Stimulated activated CD4-positive, alpha-beta T cell treated with anti-CD3 and anti-CD28 coated beads, TNF-alpha, amount 100 ng/mL, for 1 hour (primary cell): Measurements from ENCODE around the gene PTPA.
"Not testable (repeated sequence)": the region's sequence is repeated elsewhere in the genome, so short reads cannot be mapped to it uniquely, and the experiment has no call there.

Source experiments
- DNase-seq, 3 donors: peaks; one replicate each; pipeline ENCODE4 v3.0.0-alpha.2; 2020; ENCODE audit warnings: low read depth in 3 of 3, low spot score in 1 of 3

Gene PTPA

DNA sequence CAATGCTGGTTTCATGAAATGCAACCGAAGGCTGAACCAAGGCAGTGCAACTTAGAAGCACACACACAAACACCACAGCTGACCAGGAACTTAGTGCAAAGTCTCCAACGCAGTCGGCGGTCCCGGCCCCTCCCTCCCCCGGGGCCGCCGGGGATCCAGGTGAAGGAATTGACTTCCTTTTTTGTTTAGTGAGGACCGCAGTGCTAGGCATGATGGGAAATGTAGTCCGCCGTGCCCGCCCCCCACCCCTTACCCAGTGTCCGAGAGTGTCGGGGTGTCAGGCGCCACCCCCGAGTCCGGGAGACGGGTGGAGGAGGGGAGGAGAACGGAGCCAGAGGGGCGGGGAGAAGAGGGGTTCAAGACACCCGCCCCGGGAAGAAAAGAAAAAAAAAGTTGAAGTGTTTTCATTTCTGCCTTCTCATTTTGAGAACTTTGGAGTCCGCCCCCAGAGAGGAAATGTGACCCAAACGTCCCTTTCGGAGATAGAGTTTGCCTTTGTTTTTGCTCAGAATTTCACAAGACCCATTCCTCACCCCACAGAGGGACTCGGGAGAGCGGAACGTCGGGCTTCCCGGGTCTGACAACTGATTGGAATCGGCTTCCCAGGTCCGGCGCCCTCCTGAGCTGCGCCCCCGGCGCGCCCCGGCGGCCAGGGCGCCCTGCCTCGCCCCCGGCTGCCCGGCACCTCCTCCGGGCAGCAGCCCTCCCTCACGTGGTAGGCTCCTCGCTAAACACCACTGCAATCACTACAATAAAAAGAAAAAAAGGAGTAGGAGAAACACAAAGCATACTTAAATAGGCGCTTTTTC is 64.8 kb downstream of the PTPA start:
- no peak for DNase-seq

DNA sequence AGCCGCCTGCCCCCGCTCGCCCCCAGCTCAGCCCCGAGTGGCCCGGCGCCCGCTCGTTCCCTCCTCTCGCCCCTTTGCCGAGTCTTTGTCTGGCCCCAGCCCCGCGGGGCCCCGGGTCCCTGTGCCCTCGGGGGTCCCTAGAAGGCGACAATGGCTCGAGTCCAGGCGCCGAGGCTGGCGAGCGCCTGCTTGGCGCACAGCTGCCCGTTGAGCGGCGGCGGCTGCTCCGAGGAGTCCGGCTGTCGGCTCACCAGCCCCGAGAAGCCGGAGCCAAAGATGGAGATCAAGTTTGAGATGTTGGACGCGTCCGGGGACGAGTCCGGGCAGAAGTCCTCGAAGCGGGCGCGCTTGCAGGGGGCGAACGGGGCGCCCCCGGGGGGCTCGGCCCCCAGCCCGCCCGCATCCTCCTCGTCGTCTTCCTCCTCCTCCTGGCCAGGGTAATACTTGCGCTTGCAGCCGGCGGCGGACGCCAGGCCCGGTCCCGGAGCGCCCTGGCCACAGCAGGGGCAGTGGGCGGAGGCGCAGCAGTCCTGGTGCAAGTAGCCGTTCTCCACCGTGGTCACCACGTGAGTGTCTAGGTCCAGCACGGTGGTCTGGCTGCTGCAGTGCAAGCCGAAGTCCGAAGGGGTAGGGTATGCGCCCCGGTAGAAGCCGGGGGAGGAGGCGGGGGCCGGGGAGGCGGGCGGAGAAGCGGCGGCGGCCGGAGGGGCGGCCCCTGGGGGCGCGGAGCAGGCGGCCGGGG is 65.7 kb downstream of the PTPA start:
- DNase-seq, result no peak

DNA sequence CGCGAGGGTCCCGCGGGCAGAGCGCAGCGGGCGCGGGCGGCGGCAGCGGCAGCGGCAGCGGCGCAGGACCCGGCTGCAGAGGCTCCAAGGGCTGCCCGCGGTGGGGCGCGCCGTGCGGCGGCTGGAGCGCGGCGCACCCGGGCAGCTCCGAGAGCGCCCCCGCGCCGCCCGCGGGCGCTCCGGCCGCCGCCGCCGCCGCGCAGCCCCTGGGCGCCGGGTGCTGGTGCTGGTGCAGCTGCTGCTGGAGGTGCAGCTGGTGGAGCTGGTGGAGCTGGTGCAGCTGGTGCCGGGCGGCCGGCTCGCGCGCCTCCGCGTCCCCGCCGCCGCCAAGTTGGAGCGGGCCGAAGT is 66.2 kb downstream of the PTPA start:
- no peak for DNase-seq

DNA sequence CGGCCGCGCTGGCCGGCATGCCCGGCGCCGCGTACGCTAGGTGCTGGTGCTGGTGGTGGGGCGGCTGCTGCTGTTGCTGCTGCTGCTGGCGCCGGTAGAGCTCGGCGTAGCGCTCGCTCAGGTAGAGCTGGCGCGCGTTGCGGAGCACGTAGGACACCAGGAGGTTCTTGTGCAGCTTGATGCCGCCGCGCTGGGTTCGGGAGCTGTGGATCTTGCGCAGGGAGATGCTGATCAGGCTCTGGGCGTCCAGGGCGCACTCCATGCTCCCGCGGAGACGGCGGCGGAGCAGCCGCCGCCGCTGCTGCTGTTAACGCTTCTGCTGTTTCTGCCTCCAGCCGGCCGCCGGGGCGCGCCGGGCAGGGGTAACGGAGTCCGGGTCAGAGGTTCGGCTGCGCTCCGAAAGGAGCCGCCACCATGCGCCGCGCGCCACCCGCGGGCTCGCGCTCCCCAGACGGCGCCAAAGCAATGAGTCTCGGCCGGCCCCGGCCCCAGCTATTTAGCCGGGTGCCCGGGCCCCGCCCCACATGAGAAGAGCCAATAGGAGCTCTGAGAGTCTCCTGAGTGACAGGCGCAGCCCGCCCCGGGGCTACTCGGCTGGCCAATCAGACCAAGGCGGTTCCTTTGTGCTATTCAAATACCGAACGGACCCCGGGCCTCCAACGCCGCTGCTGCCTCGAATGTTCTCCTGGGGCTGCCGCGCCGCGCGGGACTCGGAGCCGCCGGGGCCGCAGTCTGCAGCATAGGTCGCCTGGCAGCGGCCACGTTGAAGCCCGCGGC is 66.8 kb downstream of the PTPA start, which contains the start of gene IER5L:
Gene IER5L (minus strand): TSS at position 471 of the 777 bp plus-strand sequence. CDS start 209 bp downstream, at position 262.
- DNase-seq, result peak; percentile 86 to 91 (median 90)

DNA sequence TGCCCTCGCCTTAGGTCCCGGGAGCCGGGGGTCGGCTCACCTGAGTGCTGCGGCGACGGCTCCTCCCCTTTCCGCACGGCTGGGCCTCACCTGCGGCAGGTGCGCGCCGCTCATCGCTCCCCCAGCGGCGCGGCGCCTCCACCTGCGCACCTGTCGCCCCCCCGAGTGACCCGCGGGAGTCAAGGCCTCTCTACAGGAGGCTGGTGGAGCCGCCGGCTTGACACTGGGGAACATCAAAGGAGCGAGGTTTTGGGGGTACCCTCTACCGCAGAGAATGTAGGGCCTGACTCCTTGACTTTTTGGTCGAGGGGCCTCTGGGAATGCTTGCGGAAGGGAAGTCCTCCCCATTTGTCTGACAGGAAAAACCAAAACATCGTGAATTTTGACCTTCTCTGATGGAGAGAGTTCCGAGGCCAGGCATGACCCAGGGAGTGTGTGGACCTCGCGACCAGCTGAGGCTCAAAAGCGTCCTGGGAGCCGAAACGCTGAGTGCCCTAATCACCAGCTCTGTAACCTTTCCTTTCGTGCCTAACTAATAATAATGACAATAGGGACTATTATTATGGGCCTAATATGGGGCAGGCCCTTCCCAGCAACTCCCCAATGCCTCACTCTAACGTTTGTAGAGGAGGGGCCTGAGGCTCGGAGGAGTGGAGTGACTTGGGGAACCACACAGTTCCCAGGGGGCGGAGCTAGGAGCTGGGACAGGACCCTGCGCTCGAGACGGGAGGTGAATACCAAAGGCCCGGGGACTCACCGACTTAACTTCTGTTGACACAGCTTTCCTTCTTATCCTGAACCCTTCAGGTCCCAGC is 67.6 kb downstream of the PTPA start:
- no peak for DNase-seq

DNA sequence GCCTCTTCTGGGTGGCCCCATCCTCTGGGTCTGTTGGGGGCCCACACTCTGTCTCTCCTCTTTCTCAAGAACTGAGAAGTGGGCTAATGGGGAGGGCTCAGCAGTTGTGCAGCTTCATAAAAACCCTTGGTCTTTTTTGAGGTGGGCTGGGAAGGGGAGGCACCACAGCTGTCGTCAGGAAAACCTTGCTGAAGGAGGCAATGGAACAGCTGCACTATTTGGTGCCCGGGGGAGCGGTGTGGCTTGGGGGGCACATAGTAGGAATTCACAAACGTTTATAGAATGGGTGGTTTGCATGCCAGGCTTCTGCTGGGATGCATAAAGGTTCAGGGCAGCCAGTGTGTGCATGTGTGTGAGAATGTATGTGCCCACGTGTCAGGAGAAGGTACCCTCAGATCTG is 70.0 kb downstream of the PTPA start:
- DNase-seq, result no peak

DNA sequence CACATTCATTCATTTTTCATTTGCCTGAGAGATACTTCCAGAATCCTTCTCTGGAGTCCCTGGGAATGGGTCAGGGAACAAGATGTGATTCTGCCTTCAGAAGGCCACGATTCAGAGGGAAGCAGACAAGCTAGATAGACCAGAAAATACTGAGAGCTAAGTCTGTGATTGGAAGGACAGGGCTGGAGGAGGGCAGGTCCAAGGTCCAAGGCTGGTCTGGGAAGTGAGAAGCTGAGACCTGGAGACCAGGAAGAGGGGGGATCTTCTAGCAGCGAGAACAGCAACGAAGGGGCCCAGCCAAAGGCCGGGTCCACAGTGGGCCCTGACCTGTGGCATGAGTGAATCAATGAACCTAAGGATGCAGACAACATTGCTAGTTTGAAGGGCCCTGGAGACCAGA is 70.9 kb downstream of the PTPA start:
- DNase-seq, result no peak

DNA sequence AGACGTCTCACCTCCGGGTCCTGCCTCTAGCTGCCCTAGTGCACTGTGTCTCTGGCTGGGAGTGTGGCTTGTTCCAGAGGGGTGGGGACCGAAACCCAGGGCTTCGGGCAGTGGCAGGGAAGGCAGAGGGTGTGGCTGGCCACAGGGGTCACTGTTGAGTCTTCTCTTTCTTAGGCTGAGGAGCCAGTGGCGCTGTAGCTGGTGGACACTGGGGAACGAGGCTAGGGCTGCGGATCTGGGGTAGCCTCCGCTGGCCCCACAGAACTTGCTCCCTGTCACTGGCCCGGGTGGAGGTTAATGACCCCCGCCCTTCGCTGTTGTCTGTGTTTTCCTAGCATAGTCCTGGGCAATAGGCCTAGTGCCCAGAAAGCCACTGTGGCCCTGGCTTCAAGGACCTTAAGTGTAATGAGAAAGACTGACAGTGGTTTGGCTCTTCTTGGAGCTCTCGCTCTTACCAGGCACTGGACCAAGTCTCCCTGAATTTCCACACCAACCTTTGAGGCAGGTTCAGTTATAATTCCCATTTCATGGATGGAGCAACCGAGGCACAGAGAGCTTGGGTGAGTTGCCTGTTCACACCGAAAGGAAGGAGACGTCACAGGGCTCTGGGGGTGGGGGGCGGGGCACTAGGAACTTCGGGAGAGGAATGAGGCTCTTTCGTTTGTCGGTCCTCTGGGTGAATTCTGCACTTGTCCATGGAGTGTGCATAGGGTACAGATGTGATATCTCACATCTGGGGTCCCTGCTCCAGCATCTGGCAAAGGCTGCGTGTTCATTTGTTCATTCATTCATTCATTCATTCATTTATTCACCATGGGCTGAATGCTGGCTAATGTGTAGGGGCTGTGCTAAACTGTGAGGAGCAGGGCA is 71.6 kb downstream of the PTPA start:
- no peak for DNase-seq

DNA sequence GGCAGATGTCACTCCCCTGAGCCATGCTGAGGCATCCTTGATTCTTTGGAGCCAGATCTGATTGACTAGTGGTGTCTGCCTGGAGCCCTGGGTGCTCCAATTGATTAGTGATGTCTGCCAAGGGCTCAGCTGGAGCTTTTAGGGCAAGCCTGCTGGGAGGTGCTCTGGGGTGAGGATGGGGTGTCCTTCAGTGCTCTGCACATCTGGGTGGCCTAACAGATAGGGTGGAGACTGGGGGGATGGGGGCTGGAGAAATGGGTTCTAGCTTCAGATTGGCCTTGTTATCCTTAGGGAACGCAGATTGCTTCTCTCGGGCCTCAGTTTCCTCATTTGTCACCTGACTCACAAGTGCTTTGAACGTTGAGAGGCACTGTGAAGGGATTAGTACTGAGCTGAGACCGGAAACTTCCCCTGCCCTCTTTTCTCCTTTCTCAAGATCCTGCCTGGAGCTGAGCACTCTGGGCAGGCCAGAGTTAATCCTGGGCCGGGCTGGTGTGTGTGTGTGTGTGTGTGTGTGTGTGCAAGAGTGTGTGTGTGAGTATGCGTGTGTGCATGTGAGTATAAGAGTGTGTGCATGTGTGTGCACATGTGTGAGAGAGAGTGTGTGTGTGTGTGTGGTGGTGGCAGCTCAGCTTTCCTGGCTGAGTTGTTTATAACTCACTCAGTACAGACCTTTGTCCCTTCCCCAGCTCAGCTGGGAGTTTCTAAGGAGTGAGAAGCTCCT is 72.4 kb downstream of the PTPA start:
- DNase-seq, result no peak

DNA sequence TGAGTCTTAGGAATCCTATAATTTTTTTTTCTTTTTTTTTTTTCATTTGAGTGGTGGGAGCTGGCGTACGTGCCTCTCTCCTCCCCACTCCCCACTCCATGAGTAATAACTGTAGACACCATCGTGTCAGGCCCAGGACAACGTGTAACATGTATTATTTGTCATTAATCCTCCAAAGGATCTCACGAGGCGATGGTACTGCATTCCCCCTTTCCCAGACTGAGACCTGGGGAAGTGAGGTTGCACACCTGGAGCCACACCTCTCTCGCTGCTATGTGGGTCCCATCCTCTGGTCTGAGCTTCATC is 73.0 kb downstream of the PTPA start:
- no peak for DNase-seq

DNA sequence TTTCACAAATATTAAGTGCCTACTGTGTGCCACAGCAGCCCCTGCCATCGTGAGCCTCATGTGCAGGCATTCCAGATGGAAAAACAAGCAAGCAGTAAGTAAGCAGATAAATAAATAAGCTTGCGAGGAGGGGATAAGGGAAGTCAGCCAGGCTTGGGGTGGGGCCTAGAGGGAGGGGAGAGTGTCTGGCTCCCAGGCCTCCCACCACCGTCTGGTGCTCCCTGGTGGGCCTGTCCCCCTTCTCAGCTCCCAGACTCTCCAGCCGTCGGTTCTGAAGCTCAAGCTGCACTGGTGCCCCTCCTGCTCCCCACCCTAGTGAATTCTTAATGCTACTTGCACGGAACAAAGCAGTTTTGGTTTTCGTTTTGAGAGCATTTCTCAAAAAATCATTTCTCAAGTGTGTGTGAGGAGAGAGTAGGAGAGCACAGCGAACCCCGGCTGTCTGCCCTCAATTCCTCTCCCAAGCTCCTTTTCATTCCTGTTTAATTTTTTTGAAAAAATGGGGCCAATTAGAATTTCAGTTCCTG is 73.4 kb downstream of the PTPA start:
- no peak for DNase-seq

DNA sequence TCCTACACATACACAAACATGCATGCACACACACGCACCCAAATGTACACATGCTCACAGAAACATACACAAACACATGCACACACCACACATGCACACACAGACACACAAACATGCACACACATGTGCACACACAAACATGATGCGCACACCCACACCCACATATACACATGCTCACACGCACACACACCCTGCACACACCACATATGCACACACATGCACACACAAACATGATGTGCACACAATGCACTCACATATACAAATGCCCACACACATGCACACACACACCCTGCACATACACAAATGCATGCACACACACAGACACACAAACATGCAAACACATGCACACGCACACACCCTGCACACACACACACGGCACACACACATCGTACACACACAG is 74.2 kb downstream of the PTPA start:
- no peak for DNase-seq

DNA sequence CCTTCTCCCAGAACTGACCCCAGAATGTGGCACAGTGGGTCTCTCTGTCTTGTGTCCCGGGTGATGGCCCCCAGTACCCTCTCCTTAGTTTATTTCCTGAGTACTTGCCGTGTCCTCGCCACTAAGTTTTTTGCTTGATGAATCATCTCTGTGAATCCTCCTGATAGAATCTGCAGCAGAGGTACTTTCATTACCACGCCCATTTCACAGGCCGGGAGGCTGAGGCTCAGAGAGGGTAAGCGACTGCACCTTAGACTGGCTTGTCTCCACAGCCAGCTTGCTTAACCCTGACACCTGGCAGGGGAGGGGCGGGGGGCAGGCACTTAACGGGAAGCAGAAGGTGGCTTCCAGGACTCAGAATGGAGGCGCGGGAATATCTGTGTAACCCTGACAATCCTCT is 74.8 kb downstream of the PTPA start:
- no peak for DNase-seq

DNA sequence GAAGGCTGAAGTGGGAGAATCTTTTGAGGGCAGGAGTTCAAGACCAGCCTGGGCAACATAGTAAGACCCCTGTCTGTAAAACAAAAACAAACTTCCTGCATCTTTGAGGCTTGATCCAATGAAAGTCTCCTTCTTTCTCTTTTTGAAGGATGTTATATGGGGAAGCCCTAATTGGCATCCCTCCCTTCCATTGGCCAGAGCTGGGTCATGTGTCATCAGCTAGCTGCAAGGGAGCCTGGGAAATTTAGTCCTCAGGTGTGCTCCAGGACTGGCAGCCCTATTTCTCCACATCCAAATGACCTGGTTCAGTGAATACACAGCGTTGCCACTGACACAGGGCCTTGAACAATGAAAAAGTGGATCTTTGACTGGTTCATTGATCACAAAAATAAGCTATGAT is 75.8 kb downstream of the PTPA start:
- DNase-seq, result no peak

DNA sequence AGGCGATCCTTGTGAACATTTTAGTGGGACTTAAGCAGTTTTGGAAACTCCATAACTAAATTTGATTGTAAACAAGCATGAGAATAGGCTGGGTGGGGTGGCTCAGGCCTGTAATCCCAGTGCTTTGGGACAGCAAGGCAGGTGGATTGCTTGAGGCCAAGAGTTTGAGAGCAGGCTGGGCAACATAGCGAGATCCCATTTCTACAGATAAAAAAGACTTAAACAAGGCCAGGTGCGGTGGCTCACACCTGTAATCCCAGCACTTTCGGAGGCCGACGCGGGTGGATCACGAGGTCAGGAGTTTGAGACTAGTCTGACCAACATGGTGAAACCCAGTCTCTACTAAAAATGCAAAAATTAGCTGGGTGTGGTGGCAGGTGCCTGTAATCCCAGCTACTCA is 78.8 kb downstream of the PTPA start:
- DNase-seq, result not testable (repeated sequence)

DNA sequence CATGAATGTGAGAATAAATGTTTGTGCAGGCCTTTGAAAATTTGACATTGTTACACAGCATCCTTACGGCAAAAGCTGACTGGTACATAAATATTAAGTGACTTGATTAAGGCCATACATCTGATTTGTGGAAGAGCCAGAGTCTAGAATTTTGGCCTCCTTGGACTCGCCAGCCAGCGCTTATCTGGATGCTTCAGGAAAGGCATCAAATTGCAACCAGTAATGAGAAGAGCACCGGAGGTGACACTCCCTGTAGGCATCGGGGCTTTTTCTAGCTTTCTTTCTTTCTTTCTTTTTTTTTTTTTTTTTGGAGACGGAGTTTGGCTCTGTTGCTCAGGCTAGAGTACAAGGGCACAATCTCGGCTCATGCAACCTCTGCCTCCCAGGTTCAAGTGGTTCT is 80.0 kb downstream of the PTPA start:
- DNase-seq, result no peak

DNA sequence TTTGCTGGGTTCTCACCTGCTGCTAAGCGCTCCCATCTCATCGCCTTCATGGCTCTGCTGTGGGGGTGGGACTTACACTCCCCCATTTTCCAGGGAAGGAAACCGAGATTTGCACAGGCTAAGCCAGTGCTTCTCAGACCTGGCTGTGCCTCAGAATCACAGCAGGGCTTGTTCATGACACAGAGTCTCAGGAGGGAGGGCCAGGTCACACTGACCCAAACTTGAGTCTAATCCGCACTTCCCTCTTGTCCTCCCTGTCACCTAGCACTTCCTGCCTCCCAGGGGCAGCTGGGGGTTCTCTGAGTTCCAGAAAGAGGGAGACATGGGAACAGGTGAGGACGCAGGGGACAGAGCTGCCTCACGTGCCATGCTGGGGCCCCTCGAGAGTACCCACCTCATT is 82.4 kb downstream of the PTPA start:
- DNase-seq, result no peak

DNA sequence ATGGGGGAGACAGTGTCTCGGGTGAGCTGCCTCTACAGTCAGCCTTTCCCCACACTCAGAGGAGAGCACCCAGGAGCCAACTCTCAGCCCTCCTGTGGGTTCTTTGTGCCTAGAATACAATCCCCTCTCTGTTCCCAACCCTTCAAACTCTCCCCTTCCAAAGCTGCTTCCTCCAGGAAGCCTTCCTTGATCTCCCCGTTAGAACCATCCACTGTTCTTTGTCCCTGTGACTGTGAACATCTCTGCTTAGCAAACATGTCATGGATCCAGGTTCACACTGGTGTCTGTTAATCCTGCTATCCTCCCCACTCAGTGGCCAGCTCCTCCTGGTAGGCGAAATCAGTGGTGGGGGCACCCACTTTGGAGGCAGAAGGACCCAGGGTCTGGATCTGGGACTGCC is 83.0 kb downstream of the PTPA start:
- DNase-seq, result no peak

DNA sequence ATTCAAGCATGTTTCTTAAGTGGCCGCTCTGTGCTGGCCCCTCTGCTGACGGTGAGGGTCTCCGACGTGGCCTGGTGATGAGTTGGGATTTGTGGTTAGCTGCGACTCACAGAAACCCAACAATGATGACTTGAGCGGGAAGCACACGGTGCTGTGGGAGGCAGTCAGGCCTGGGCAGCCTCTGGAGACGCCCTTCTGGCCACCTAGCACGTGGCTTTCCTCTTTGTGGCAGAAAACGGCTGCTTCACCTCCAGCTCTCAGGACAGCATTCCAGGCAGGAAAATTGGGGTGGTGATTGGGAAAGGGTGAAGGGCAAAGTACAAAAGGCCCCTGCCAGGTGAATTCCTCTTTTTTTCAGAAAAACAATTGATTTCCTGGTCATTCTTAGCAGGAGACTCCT is 84.4 kb downstream of the PTPA start:
- DNase-seq, result no peak
